Fibroblast of skin of right biceps (primary cell): ENCODE measurements around the gene NDUFB10.
"Not testable (repeated sequence)": the region's sequence is repeated elsewhere in the genome, so short reads cannot be mapped to it uniquely, and the experiment has no call there.

Source experiments
- DNase-seq: peaks from one replicate; pipeline ENCODE4 v3.0.0-alpha.2; 2013

NDUFB10 gene

GRCh38 chr16:1947369-1947670, 12.0 kb upstream of the NDUFB10 start:
- DNase-seq = no peak

- no peak for DNase-seq
Measured at GRCh38 chr16:1949507-1949906, 9.8 kb upstream of the NDUFB10 start.

- no peak for DNase-seq
Measured at GRCh38 chr16:1950047-1950446, 9.3 kb upstream of the NDUFB10 start.

- DNase-seq = no peak
Measured at GRCh38 chr16:1950559-1950958, 8.8 kb upstream of the NDUFB10 start.

DNA sequence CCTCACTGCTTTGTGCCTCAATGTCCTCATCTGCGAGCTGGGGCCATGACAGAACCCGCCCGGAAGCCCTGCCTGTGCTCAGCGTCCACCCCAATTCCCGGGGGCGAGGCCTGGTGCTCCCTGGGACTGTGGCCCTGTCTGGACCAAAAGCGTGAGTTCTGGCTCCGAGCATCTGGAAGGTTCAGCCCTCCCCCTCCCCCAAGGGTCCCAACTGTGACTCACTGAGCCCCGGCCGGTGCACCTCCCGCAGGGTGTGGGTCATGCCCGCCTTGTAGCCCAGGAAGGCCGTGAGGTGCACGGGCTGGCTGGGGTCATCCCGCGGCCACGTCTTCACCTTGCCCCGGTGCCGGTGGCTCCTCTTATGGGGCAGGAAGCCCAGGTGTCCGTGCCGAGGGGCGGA, 5.6 kb upstream of the NDUFB10 start:
- no peak for DNase-seq

DNA sequence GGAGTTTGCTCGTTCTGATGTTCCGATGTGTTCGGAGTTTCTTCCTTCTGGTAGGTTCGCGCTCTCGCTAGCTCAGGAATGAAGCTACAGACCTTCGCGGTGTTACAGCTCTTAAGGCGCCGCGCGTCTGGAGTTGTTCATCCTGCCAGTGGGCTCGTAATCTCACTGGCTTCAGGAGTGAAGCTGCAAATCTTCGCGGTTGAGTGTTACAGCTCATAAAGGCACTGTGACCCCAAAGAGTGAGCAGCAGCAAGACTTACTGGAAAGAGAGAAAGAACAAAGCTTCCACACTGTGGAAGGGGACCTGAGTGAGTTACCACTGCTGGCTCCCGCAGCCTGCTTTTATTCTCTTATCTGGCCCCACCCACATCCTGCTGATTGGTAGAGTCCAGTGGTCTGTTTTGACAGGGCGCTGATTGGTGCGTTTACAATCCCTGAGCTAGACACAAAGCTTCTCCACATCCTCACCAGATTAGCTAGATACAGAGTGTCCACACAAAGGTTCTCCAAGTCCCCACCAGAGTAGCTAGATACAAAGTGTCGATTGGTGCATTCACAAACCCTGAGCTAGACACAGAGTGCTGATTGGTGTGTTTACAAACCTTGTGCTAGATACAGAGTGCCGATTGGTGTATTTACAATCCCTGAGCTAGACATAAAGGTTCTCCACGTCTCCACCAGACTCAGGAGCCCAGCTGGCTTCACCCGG, 1.8 kb upstream of the NDUFB10 start:
- not testable (repeated sequence) for DNase-seq

DNA sequence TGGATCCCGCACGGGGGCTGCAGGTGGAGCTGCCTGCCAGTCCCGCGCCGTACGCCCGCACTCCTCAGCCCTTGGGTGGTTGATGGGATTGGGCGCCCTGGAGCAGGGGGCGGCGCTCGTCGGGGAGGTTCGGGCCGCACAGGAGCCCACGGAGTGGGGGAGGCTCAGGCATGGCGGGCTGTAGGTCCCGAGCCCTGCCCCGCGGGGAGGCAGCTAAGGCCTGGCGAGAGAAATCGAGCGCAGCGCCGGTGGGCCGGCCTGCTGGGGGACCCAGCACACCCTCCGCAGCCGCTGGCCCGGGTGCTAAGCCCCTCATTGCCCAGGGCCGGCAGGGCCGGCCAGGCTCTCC, 1.2 kb upstream of the NDUFB10 start:
- DNase-seq = not testable (repeated sequence)

DNA sequence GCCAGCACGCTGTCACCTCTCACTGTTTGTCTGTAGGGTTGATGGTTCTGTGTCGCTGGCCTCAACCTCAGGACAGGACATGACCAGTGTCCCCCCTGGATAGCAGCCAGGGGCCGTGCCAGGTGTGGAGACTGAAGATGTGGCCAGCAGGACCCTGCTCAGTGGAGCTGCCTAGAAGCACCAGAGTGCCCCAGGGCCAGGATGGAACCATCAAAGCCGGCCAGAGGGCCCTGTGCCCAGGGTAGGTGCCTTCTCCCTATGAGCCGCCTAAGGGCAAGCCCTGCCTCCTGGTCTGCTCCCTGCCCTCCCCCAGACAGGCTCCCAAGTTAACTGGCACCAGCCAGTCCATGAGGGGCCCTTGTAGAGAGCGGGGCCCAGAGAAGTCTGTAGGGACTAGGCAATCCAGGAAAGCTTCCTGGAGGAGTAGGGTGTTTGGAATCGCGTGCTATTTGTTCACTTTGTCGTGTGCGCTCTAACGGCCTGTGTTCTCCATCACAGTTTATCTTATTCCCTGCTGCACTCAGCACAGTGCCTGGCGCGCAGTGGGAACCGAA, 546 bp upstream of the NDUFB10 start:
- no peak for DNase-seq

- peak; percentile 53 for DNase-seq
Measured at GRCh38 chr16:1960665-1961630, 1.6 kb downstream of the NDUFB10 start.

- DNase-seq = no peak
Measured at GRCh38 chr16:1961651-1962067, 2.3 kb downstream of the NDUFB10 start.

GRCh38 chr16:1962161-1963153, 3.1 kb downstream of the NDUFB10 start:
- DNase-seq = not testable (repeated sequence)

GRCh38 chr16:1963806-1964505, 4.6 kb downstream of the NDUFB10 start:
- DNase-seq = no peak

DNA sequence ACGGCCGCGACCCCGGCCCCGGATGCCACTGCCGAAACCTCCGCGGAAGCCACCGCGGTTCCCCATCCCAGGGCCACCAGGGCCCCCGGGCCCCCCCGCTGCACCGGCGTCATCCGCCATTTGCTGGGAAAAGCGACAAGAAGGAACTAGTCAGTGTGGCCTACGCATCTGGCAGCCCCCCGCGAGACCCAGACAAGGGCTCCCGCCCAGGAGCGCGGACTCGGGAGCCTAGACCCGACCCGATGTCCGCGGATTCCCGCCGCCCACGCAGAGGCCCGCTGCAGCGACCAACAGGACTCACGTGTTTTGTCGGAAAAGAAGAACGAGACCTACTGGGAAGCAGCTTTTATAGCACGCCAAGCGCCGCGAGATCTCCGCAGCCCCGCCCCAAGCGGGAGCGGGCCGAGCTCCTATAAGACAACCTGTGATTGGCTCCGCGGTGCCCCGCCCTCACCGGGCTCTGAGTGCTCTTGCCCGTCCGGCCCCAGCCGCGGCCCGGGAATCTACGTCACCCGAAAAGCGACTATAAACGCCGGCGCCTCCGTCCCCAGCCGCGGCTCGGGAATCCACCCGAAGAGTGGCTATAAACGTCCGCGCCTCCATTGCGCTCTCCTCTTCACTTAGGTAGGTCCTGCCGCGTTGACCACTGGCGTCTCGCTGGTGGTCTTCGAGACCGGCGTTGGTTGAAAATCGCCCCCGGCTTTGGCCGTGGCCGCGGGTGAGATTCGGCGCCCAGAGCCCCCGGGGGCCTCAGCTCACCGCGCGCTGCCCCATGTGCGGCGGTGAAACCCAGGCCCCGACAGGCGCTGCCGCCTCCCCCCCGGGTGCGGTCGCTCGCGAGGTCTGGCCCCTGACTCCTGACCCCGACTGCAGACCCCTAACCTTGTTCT, 5.4 kb downstream of the NDUFB10 start, which contains the start of gene RPS2:
TSS of gene RPS2 (minus strand) at position 321 of the 890 bp plus-strand sequence. CDS start at position 120, 201 bp downstream.
- DNase-seq = peak; percentile 99

DNA sequence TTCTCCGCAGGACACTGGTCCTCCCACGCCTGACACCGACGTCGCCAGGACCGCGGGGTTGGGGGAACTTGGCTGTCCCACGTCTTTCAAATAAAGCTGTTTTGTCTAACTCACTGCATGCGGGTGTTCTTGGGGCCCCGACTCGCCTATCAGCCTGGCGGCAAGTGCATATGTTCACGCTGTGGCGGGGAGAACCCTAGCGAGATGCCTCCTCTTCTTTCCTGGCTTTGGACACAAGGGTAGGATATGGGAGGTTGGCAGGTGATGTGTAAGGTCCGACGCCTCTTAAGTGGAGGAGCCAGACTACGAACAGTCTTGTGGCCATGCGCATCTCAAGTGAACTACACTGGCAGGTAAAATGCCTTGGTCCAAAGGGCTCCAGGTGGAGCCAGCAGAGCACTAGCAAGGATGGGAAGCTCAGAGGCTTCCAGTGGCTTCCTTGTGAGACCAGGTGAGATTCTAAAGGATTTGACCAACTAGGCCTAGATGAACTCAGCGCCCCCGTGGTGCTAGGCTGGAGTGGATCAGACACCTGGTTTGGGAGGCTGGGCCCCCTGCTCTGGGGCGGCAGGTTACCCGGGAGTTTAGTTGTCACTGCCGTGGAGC, 6.2 kb downstream of the NDUFB10 start:
- DNase-seq = no peak

- DNase-seq = no peak
Measured at GRCh38 chr16:1966460-1966859, 7.1 kb downstream of the NDUFB10 start, which contains the start of gene RNF151. Gene RNF151 (plus strand): TSS chr16:1966856. CDS start chr16:1966882, 26 bp downstream.

DNA sequence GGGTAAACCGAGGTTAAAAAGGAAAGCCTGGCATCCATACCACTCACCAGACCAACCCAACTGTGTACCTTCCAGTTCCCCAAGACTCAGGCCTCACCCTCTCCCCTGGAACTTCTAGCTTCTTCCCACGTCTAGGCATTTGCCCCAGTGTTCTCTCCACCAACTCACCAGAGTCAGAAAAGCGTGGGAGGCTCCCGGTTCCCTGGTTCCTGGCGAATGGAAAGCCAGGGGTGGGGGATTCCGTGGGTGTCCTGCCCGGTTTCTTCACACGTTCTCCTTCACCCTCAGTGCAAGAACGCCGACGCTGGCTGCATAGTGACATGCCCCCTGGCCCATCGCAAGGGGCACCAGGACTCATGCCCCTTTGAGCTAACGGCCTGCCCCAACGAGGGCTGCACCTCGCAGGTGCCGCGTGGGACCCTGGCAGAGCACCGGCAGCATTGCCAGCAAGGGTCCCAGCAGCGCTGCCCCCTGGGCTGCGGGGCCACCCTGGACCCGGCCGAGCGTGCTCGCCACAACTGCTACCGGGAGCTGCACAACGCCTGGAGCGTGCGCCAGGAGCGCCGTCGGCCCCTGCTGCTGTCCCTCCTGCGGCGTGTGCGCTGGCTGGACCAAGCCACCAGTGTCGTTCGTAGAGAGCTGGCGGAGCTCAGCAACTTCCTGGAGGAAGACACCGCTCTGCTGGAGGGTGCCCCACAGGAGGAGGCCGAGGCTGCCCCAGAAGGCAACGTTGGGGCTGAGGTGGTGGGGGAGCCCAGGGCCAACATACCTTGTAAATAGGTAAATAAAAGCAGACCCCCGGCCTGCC, 9.0 kb downstream of the NDUFB10 start:
- no peak for DNase-seq

DNA sequence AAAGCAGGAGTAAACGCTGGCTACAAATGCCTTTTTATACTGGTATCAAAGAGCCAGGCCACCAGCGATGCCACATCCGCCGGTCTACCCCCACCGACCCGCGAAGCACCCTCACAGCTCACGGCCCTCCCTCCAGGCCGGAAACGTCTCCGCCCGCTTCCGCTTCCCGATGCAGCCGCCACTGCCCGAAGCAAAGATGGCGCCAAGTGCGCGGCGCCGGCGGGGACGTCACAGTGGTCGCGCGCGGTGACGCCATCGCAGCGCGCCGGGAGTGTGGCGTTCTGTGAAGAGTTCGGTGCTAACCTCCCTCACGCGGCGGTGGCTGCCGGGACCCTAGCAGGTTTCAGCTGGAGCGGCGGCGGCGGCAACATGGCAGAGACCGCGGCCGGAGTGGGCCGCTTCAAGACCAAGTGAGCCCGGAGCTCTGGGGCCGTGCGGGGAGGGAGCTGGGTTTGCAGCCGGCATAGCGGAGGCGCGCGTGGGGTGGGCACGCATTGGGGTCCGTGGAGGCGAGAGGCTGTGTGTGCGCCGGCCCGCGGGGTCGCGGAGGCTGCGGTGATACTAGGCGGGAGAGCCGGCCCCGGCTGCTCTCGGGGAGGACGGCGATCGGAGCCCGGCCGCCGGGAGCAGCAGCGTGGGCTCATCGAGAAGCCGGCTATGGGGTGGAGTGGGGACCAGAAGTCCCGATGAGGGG, 12.6 kb downstream of the NDUFB10 start, which contains the start of gene TBL3:
TSS of gene TBL3 (plus strand) at position 258 of the 694 bp plus-strand sequence. CDS start at position 370, 112 bp downstream.
- DNase-seq = peak; percentile 97

DNA sequence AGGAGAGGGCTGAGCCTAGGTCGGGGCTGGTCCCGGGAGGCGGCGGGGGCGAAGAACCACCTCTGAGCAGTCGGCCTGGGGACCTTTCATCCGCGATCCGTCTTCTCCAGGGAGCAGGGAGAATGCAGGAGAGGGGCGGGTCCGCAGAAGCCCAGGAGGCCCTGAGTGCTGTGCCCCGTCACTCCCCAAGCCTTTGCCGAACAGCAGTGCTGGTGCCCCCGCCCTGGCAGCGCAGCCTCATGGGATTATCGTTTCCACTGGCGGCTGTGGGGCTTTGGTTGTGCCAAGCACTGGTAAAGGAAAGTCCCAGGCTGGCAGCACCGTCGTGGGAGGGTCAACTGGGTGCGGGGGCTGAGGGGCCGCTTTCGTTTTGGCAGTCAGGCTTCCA, 13.1 kb downstream of the NDUFB10 start:
- DNase-seq = no peak
